Mesothelial cell of epicardium (in vitro differentiated cells): ENCODE measurements around the gene DIAPH2. TPM values are rescaled to one million over a fixed set of nuclear protein-coding genes. Genes with fewer than 3 reads are reported as not detected.

Experiments used
- DNase-seq, 2 experiments: peaks; one replicate each; pipeline ENCODE4 v3.0.0; 2021; ENCODE audit warnings: low spot score in 2 of 2; ENCODE audit not compliant: unreplicated experiment in 2 of 2
- H3K27ac Mint-ChIP-seq: 2 replicates; pipeline ENCODE4 v1.8.0; 2021; ENCODE audit warnings: mixed read lengths
- H3K27me3 Mint-ChIP-seq: 2 replicates; pipeline ENCODE4 v1.8.0; 2021; ENCODE audit warnings: low read depth, mixed read lengths
- H3K36me3 Mint-ChIP-seq: 2 replicates; pipeline ENCODE4 v1.8.0; 2021; ENCODE audit warnings: mixed read lengths
- H3K4me1 Mint-ChIP-seq: 2 replicates; pipeline ENCODE4 v1.8.0; 2021; ENCODE audit warnings: mixed read lengths
- H3K4me3 Mint-ChIP-seq: 2 replicates; pipeline ENCODE4 v1.8.0; 2021; ENCODE audit warnings: mild to moderate bottlenecking, moderate library complexity, mixed read lengths
- H3K9me3 Mint-ChIP-seq: 2 replicates; pipeline ENCODE4 v1.8.0; 2021; ENCODE audit warnings: mixed read lengths
- CTCF ChIP-seq: fragments of 200-600 bp; sonication (generic); IDR thresholded peaks from one replicate; pipeline ENCODE4 v1.5.0; 2021; ENCODE audit warnings: antibody characterized with exemption; ENCODE audit not compliant: unreplicated experiment
- total RNA-seq: library from RNA; stranded (reverse); gene quantifications from 3 replicates; pipeline ENCODE4 v1.2.1, GENCODE V29; 2021

Gene DIAPH2
- total RNA-seq, 1 donor from 2014 or later: 19.2 TPM

- Mint-ChIP-seq H3K36me3 (no peaks in the 10 kb centered on the region), H3K4me3 (no peak overlapping the region), H3K4me1 (peaks cover 3% of the 10 kb centered on the region), H3K27ac (no peak overlapping the region), H3K9me3 (no peaks in the 10 kb centered on the region), H3K27me3 (no peaks in the 10 kb centered on the region)
- no peak for TF ChIP-seq CTCF
- no peak for DNase-seq
These were observed 681.6 kb downstream of the DIAPH2 start for GRCh38 chrX:97366237-97366636.

- no peak for TF ChIP-seq CTCF
- DNase-seq: no peak
- Mint-ChIP-seq H3K4me1 (peaks cover 10% of the 10 kb centered on the region), H3K27ac (no peak overlapping the region), H3K9me3 (no peaks in the 10 kb centered on the region), H3K27me3 (no peaks in the 10 kb centered on the region), H3K36me3 (no peaks in the 10 kb centered on the region), H3K4me3 (no peak overlapping the region)
These were observed 682.5 kb downstream of the DIAPH2 start for GRCh38 chrX:97367125-97367524.

- no peak for DNase-seq
- H3K4me1 Mint-ChIP-seq: peaks cover 15% of the 10 kb centered on the region
- H3K9me3 Mint-ChIP-seq: no peaks in the 10 kb centered on the region
- no peaks in the 10 kb centered on the region for H3K27me3 Mint-ChIP-seq
- H3K27ac Mint-ChIP-seq: no peak overlapping the region
- TF ChIP-seq CTCF: no peak
- H3K36me3 Mint-ChIP-seq: no peaks in the 10 kb centered on the region
- H3K4me3 Mint-ChIP-seq: no peak overlapping the region
These were observed 685.3 kb downstream of the DIAPH2 start for GRCh38 chrX:97369947-97370346.

- Mint-ChIP-seq H3K27me3 (no peaks in the 10 kb centered on the region), H3K4me1 (peaks cover 24% of the 10 kb centered on the region), H3K9me3 (no peaks in the 10 kb centered on the region), H3K36me3 (no peaks in the 10 kb centered on the region), H3K4me3 (no peak overlapping the region), H3K27ac (peak overlapping the region; percentile 72)
- no peak for TF ChIP-seq CTCF
- no peak for DNase-seq
These were observed 687.5 kb downstream of the DIAPH2 start for GRCh38 chrX:97372001-97372766.

GRCh38 chrX:97374266-97374665 lies 689.6 kb downstream of the DIAPH2 start:
- H3K4me3 Mint-ChIP-seq: no peak overlapping the region
- H3K27me3 Mint-ChIP-seq: no peaks in the 10 kb centered on the region
- no peak overlapping the region for H3K27ac Mint-ChIP-seq
- no peaks in the 10 kb centered on the region for H3K9me3 Mint-ChIP-seq
- peaks cover 21% of the 10 kb centered on the region for H3K4me1 Mint-ChIP-seq
- TF ChIP-seq CTCF: no peak
- no peak for DNase-seq
- no peaks in the 10 kb centered on the region for H3K36me3 Mint-ChIP-seq
